Ascending aorta (tissue), 2 donors: ENCODE measurements around the gene PRTG. TPM values are rescaled to one million over a fixed set of nuclear protein-coding genes. Genes with fewer than 3 reads are reported as not detected.

Experiments
- DNase-seq, 2 donors: peaks; one replicate each; pipeline ENCODE4 v3.0.0-alpha.2; 2019; ENCODE audit warnings: low spot score in 2 of 2
- H3K27ac ChIP-seq, 2 donors: fragments of 200-600 bp; sonication (generic); one replicate each; pipeline ENCODE4 v1.5.1; 2016 to 2017; ENCODE audit warnings: mild to moderate bottlenecking in 1 of 2
- H3K27me3 ChIP-seq: fragments of 200-600 bp; sonication (generic); one replicate; pipeline ENCODE4 v1.5.1; 2017
- H3K36me3 ChIP-seq, 2 donors: fragments of 200-600 bp; sonication (generic); one replicate each; pipeline ENCODE4 v1.5.1; 2016
- H3K4me1 ChIP-seq, 2 donors: fragments of 200-600 bp; sonication (generic); one replicate each; pipeline ENCODE4 v1.5.1; 2016 to 2017; ENCODE audit warnings: mild to moderate bottlenecking in 1 of 2
- H3K4me3 ChIP-seq, 2 donors: fragments of 200-600 bp; sonication (generic); one replicate each; pipeline ENCODE4 v1.5.1; 2016 to 2017; ENCODE audit warnings: mild to moderate bottlenecking in 1 of 2
- H3K9me3 ChIP-seq, 2 donors: fragments of 200-600 bp; sonication (generic); one replicate each; pipeline ENCODE4 v1.5.1; 2016
- CTCF ChIP-seq, 3 experiments: fragments of 200-600 bp in 2 of 3; fragments of 450-650 bp in 1 of 3; sonication (generic) in 2 of 3; IDR thresholded peaks; one replicate each; pipeline ENCODE4 v1.5.1; 2016 to 2019; ENCODE audit warnings: antibody characterized with exemption in 3 of 3, mild to moderate bottlenecking in 1 of 3, moderate library complexity in 1 of 3
- intact Hi-C: fragments of 100-400 bp; cut with DNase I; formaldehyde crosslinking; loops from one replicate; pipeline ENCODE4 v1.15.1; 2023
- total RNA-seq: library from RNA; depleted of rRNA; stranded (reverse); fragments of >200 nt; gene quantifications from one replicate; pipeline ENCODE4 v1.1.0, GENCODE V29; 2016

Gene PRTG
- total RNA-seq, 1 donor from 2014 or later, result 0.21 TPM

- Histone ChIP-seq H3K4me1 (no peaks in the 10 kb centered on the region), H3K27me3 (no peaks in the 10 kb centered on the region), H3K27ac (no peak overlapping the region), H3K9me3 (no peaks in the 10 kb centered on the region), H3K4me3 (no peak overlapping the region), H3K36me3 (no peaks in the 10 kb centered on the region)
- intact Hi-C loops, result no loop called here
- TF ChIP-seq CTCF (IDR thresholded peaks at IDR 0.05), result no peak
- no peak for DNase-seq
Observed at GRCh38 chr15:55712363-55712762, 30.6 kb downstream of the PRTG start.

GRCh38 chr15:55710286-55710685 lies 32.7 kb downstream of the PRTG start:
- Histone ChIP-seq H3K4me1 (no peaks in the 10 kb centered on the region), H3K9me3 (no peaks in the 10 kb centered on the region), H3K36me3 (no peaks in the 10 kb centered on the region), H3K27ac (no peak overlapping the region), H3K4me3 (no peak overlapping the region), H3K27me3 (no peaks in the 10 kb centered on the region)
- intact Hi-C loops, result no loop called here
- DNase-seq, result no peak
- no peak for TF ChIP-seq CTCF (IDR thresholded peaks at IDR 0.05)

- no peak overlapping the region for H3K27ac ChIP-seq
- intact Hi-C loops, result no loop called here
- no peaks in the 10 kb centered on the region for H3K36me3 ChIP-seq
- H3K4me3 ChIP-seq, result no peak overlapping the region
- H3K9me3 ChIP-seq, result no peaks in the 10 kb centered on the region
- H3K27me3 ChIP-seq, result no peaks in the 10 kb centered on the region
- no peaks in the 10 kb centered on the region for H3K4me1 ChIP-seq
- no peak for DNase-seq
- no peak for TF ChIP-seq CTCF (IDR thresholded peaks at IDR 0.05)
Observed at GRCh38 chr15:55709458-55709857, 33.5 kb downstream of the PRTG start.

- Histone ChIP-seq H3K36me3 (no peaks in the 10 kb centered on the region), H3K27me3 (no peaks in the 10 kb centered on the region), H3K9me3 (no peaks in the 10 kb centered on the region), H3K27ac (no peak overlapping the region), H3K4me3 (no peak overlapping the region), H3K4me1 (no peaks in the 10 kb centered on the region)
- TF ChIP-seq CTCF (IDR thresholded peaks at IDR 0.05), result no peak
- intact Hi-C loops, result no loop called here
- DNase-seq, result no peak
Observed at GRCh38 chr15:55708720-55709119, 34.2 kb downstream of the PRTG start.

- Histone ChIP-seq H3K9me3 (no peaks in the 10 kb centered on the region), H3K4me1 (no peaks in the 10 kb centered on the region), H3K4me3 (no peak overlapping the region), H3K27me3 (no peaks in the 10 kb centered on the region), H3K27ac (no peak overlapping the region), H3K36me3 (no peaks in the 10 kb centered on the region)
- intact Hi-C loops, result no loop called here
- DNase-seq, result no peak
- TF ChIP-seq CTCF (IDR thresholded peaks at IDR 0.05), result no peak
Observed at GRCh38 chr15:55707951-55708350, 35.0 kb downstream of the PRTG start.

GRCh38 chr15:55707518-55707917 lies 35.4 kb downstream of the PRTG start:
- no peak for TF ChIP-seq CTCF (IDR thresholded peaks at IDR 0.05)
- Histone ChIP-seq H3K4me1 (no peaks in the 10 kb centered on the region), H3K4me3 (no peak overlapping the region), H3K36me3 (no peaks in the 10 kb centered on the region), H3K9me3 (no peaks in the 10 kb centered on the region), H3K27ac (no peak overlapping the region), H3K27me3 (no peaks in the 10 kb centered on the region)
- intact Hi-C loops, result no loop called here
- no peak for DNase-seq
